HG02610 (cell line): ENCODE data around the gene LCE6A.

Source experiments
- ATAC-seq: cut with Tn5 transposase; IDR thresholded peaks from one replicate; pipeline ENCODE4 v1.9.1; 2021; ENCODE audit warnings: mild to moderate bottlenecking, moderate library complexity; ENCODE audit not compliant: unreplicated experiment

Gene LCE6A

GRCh38 chr1:152873495-152873894, 30.8 kb downstream of the LCE6A start:
- ATAC-seq: no peak

GRCh38 chr1:152876827-152877226, 34.2 kb downstream of the LCE6A start:
- ATAC-seq: no peak

DNA sequence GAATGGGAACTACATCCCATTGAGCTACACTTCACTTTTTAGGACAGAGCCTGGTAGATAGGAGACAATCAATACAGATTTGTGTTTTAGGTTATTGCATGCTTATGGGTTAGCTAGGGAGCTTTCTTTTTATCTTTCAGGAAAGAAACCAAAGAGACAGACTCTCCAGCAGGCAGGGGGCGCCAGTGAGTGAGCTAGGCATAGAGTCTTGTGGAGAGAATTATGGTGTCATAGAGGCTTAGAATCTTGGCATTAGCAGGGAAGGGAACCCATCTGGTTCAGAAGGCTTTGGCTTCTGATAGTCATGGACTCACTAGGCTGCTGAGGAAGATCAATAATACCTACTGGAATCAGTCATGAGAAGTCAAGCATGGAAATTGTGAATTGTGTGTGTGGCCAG, 35.4 kb downstream of the LCE6A start, which contains the start of gene SMCP:
Gene SMCP, plus strand, starts transcription at position 281 of the 400 bp plus-strand sequence. CDS start 6,101 bp downstream, outside the sequence.
- ATAC-seq: no peak

DNA sequence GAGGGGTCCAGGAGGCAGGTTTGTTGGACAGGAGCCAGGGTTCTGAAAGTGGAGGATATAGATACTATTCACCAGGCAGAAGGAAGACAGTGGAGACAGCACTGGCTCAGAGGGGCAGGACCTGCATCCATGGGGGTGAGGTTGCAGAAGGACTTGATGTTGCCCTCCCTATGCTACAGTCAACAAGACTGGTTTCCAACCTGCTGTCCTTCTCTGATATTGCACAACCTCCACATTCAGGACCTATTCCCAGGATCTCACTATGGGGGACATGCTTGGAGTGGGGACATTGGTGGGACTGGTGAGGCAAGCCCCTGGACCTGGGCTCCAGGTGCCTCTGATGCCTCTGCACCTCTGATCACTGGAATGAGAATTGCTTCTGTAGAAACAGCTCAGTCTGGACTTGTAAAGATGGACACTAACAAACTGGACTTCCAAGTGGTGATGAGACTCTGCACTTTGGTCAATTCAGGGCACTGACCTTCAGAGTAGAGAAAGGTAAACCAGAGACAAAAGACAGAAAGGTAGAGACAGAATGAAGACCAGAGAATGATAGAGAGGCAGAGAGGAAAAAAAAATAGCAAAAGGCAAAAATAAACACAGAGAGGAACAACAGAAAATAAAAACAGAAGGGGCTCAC, 37.0 kb downstream of the LCE6A start:
- no peak for ATAC-seq

DNA sequence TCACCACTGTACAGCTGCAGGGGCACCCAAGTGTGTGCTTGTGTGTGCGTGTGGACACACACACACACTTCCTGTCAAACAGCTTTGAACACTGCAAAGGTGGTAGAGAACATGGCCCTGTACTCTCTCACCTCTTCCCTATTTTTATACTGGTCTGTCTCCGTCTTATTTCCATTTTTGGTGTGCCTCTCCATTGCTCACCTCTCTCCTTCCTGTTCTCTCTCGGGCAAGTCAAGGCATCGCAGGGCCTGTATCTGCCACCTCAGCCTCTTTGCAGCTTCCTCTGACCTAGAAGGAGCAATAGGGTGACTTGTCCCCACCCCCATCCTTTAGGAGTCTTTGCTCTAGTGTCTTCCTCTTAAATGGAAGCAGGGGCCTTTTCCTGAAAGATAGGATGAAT, 37.7 kb downstream of the LCE6A start:
- ATAC-seq: no peak

DNA sequence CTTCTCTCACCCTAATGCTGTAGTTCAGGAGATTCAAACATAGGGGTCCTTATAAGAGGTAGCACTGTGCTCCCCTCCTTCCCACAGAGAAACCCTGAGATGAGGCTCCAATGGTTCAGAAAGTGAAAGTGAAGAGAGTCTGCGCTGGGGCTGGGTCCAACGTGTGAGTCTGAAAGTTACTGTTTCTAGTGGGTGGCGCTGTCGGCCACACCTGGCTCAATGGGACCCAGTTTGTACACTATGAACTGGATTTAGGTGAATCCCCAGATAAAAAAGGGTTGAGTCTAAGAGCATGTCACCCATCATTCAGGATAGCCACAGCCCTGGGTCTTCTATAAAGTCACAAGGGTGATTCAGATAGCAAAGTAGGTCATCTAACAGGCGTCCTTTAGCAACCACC, 38.3 kb downstream of the LCE6A start:
- peak; percentile 73 for ATAC-seq

DNA sequence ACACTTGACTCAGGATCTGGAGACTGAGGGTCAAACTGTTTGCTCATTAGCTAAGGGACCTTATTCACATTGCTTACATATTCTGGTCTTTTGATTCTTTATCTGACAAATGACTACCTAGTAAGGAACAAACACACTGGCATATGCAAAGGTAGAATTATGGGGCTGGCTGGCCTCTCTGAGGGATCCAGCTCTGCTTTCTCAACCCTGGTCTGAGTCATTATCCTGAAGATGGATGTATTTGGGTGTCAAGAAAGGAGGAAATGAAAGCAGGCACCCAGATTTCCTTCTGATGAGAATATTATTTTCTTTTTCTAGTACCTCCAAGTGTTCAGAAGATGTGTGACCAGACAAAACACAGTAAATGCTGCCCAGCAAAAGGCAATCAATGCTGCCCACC, 41.4 kb downstream of the LCE6A start:
- ATAC-seq: no peak

DNA sequence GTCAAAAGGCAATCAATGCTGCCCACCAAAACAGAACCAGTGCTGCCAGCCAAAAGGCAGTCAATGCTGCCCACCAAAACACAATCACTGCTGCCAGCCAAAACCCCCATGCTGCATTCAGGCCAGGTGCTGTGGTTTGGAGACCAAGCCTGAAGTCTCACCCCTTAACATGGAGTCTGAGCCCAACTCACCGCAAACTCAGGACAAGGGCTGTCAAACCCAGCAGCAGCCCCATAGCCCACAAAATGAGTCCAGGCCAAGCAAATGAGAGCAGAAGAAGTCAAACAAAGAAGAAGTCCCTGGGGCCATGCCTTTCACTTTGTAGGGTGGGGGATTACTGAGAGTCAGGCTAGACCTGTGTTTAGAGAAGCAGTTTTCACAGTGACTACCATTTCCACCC, 41.9 kb downstream of the LCE6A start:
- no peak for ATAC-seq

DNA sequence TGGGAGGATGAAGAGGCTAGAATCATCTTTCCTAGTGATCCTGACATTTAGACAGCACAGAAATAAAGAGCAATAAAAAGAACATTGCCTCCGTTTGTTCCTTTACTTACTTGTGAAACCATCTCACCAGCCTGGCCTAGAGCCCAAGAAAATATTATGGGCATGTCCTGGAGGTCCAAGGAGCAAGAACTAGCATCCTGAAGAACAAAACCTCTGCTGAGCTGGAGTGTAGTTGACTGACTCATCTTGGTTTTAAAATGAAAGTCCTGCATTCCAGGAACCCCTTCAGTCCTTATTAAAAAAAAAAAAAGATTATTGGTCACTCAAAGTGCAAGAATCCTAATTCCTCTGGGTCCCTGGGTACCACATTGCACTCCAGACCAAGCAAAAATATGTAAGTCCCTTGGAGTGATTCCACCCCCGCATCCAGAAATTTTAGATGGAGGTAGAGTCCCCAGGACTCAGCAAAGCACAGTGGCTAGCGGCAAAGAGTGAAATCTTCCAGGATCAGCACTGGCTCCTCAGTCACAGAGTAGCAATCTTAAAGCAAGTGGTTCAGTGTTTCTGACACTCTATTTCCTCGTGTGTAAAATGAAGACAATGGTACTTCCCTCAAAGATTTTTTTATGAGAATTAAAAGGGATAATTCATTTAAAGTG, 42.4 kb downstream of the LCE6A start:
- no peak for ATAC-seq

DNA sequence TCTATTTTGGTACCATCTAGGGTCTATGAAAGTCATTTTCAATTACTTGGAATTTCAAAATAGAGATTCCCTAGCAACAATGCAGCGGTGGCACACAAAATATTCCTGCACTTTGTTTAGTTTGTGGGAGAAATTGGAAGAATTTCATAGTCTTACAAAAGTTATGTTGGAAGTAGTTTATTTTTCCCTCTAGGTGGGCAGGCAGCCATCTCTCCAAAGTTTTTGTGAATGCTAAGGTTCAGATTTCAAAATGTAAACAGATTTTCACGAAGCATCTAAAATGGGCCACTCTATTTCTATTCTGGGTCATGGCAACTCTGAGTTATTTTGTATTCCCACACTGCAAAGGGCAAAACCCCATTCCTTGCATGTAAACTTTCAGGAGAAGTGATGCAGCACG, 43.4 kb downstream of the LCE6A start:
- ATAC-seq: no peak

DNA sequence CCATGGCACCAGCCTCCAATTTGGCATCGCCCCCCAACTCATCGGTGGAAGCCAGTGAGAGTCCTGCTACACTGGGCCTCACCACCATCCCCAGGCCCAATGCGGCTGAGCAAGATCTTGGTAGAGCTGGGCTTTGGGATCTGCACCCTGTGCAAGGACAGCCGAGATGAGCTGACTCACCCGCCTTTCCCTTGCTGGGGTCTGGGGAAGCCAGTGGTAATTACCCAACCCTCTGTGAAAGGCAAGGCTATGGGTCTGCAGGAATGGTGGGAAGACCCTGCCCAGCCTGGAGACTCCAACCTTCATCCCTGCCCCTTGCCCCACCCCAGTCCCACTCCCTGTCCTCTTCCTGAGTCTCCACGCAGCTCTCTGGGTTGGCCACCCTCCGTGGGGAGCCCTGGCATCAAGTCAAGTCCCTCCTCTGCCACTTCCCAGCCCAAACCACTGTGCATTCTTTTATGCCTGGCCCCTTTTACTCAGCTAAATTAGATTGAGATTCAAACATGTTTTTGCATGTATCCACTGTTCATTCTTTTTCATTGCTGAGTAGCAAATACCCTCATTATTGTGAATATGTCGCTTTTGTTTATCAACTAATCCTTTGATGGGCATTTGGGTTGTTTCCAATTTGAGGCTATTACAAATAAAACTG, 44.2 kb downstream of the LCE6A start:
- ATAC-seq: no peak

- ATAC-seq: no peak
Observed at GRCh38 chr1:152888126-152888525, 45.5 kb downstream of the LCE6A start.
